Smooth muscle cell (in vitro differentiated cells): ENCODE measurements around the gene AK1. TPM values are rescaled to one million over a fixed set of nuclear protein-coding genes. Genes with fewer than 3 reads are reported as not detected.

ENCODE experiments used
- DNase-seq: peaks from one replicate; lab custom pipeline; 2025; ENCODE audit not compliant: unreplicated experiment; lab: John Stamatoyannopoulos, UW
- H2AFZ ChIP-seq: fragments of 200-600 bp; sonication (generic); 2 replicates; pipeline ENCODE4 v1.6.0; 2016; ENCODE audit warnings: antibody characterized with exemption, low read depth, mild to moderate bottlenecking
- H3F3A ChIP-seq: fragments of 200-600 bp; sonication (generic); 2 replicates; pipeline ENCODE4 v1.6.0; 2017; ENCODE audit warnings: antibody characterized with exemption, low read depth
- H3K27ac ChIP-seq: fragments of 200-600 bp; sonication (generic); 2 replicates; pipeline ENCODE4 v1.5.1; 2016; ENCODE audit warnings: low read depth, mild to moderate bottlenecking
- H3K27me3 ChIP-seq: fragments of 200-600 bp; sonication (generic); 2 replicates; pipeline ENCODE4 v1.6.1; 2016; ENCODE audit warnings: low read depth, mild to moderate bottlenecking
- H3K36me3 ChIP-seq: fragments of 200-600 bp; sonication (generic); 2 replicates; pipeline ENCODE4 v1.5.1; 2016; ENCODE audit warnings: low read depth
- H3K4me1 ChIP-seq: fragments of 200-600 bp; sonication (generic); 2 replicates; pipeline ENCODE4 v1.5.1; 2016; ENCODE audit warnings: low read depth
- H3K4me2 ChIP-seq: fragments of 200-600 bp; sonication (generic); 2 replicates; pipeline ENCODE4 v1.6.0; 2016; ENCODE audit warnings: mild to moderate bottlenecking
- H3K4me3 ChIP-seq: fragments of 200-600 bp; sonication (generic); 2 replicates; pipeline ENCODE4 v1.5.1; 2016; ENCODE audit warnings: mild to moderate bottlenecking
- H3K79me2 ChIP-seq: fragments of 200-600 bp; sonication (generic); 2 replicates; pipeline ENCODE4 v1.6.0; 2016; ENCODE audit warnings: low read depth, mild to moderate bottlenecking
- H3K9ac ChIP-seq: fragments of 200-600 bp; sonication (generic); 2 replicates; pipeline ENCODE4 v1.6.0; 2016; ENCODE audit warnings: low read depth
- H3K9me3 ChIP-seq: fragments of 200-600 bp; sonication (generic); replicated peaks from 2 replicates; pipeline ENCODE4 v1.5.1; 2016; ENCODE audit warnings: low read depth
- H4K20me1 ChIP-seq: fragments of 200-600 bp; sonication (generic); 2 replicates; pipeline ENCODE4 v1.6.0; 2016; ENCODE audit warnings: low read depth
- CTCF ChIP-seq: fragments of 200-600 bp; sonication (generic); IDR thresholded peaks from 2 replicates; pipeline ENCODE4 v1.5.1; 2017; ENCODE audit warnings: borderline replicate concordance, mild to moderate bottlenecking, antibody characterized with exemption; ENCODE audit not compliant: insufficient read depth, poor library complexity, severe bottlenecking
- WGBS: methylation state at CpG from one replicate; pipeline ENCODE4 v1.1.7; 2016; ENCODE audit warnings: low lambda C conversion rate; 5-methylcytosine and 5-hydroxymethylcytosine counted together
- polyA plus RNA-seq: library from polyadenylated mRNA; unstranded; fragments of >200 nt; fragmentation: Nextera tagmentation; extraction: Ambion mirVana; gene quantifications from 2 replicates; pipeline ENCODE4 v1.2.1, GENCODE V29; 2016
- total RNA-seq: library from RNA; depleted of rRNA; stranded (reverse); fragments of >200 nt; gene quantifications from 2 replicates; pipeline ENCODE4 v1.2.3, GENCODE V29; 2014

The AK1 gene
- total and polyA plus RNA-seq, 2 experiments from 2014 or later = 52.4 to 97.8 TPM

GRCh38 chr9:127873223-127873691 lies 4.2 kb downstream of the AK1 start:
- H3K27me3 ChIP-seq = no peaks in the 10 kb centered on the region
- DNase-seq = no peak
- 90% methylated on average over 17 of the region's 19 CpGs for WGBS
- H3K4me2 ChIP-seq = no peak overlapping the region
- H3K4me1 ChIP-seq = peaks cover 5% of the 10 kb centered on the region
- H3K4me3 ChIP-seq = no peak overlapping the region
- no peaks in the 10 kb centered on the region for H3K36me3 ChIP-seq
- no peaks in the 10 kb centered on the region for H3F3A ChIP-seq
- no peak overlapping the region for H3K9ac ChIP-seq
- H3K79me2 ChIP-seq = no peaks in the 10 kb centered on the region
- no peaks in the 10 kb centered on the region for H3K9me3 ChIP-seq
- no peak for TF ChIP-seq CTCF
- no peaks in the 10 kb centered on the region for H4K20me1 ChIP-seq
- H3K27ac ChIP-seq = no peak overlapping the region
- H2AFZ ChIP-seq = no peak overlapping the region

- no peak overlapping the region for H3K27ac ChIP-seq
These were observed 4.9 kb downstream of the AK1 start for GRCh38 chr9:127872369-127873222.

GRCh38 chr9:127871531-127871930 lies 5.9 kb downstream of the AK1 start:
- no peak overlapping the region for H3K27ac ChIP-seq
- no peak overlapping the region for H2AFZ ChIP-seq
- WGBS = 89% methylated on average over 9 of the region's 9 CpGs

More at GRCh38 chr9:127872369-127873222, 4.9 kb downstream of the AK1 start:
- WGBS = 93% methylated on average over 20 of the region's 20 CpGs
- Histone ChIP-seq H3K9me3 (no peaks in the 10 kb centered on the region), H3K27me3 (no peaks in the 10 kb centered on the region), H3K36me3 (no peaks in the 10 kb centered on the region), H2AFZ (no peak overlapping the region), H3K4me2 (no peak overlapping the region), H3K9ac (no peak overlapping the region), H3K4me3 (no peak overlapping the region), H3K4me1 (no peaks in the 10 kb centered on the region), H4K20me1 (no peaks in the 10 kb centered on the region), H3F3A (no peaks in the 10 kb centered on the region), H3K79me2 (no peaks in the 10 kb centered on the region)
- DNase-seq = no peak
- TF ChIP-seq CTCF = no peak

More at GRCh38 chr9:127871531-127871930, 5.9 kb downstream of the AK1 start:
- Histone ChIP-seq H3K36me3 (no peaks in the 10 kb centered on the region), H3K27me3 (no peaks in the 10 kb centered on the region), H3K4me2 (no peak overlapping the region), H3K9ac (no peak overlapping the region), H3K4me3 (no peak overlapping the region), H3K4me1 (no peaks in the 10 kb centered on the region), H3F3A (no peaks in the 10 kb centered on the region), H3K9me3 (no peaks in the 10 kb centered on the region), H4K20me1 (no peaks in the 10 kb centered on the region), H3K79me2 (no peaks in the 10 kb centered on the region)
- no peak for TF ChIP-seq CTCF
- DNase-seq = no peak
